DMS53 (cell line): Measurements from ENCODE around the gene WDR73.
"Not testable (repeated sequence)": the region's sequence is repeated elsewhere in the genome, so short reads cannot be mapped to it uniquely, and the experiment has no call there.

Experiments
- DNase-seq: peaks from one replicate; lab custom pipeline; 2025; lab: John Stamatoyannopoulos, UW

The WDR73 gene

GRCh38 chr15:84657748-84658079 is 3.6 kb upstream of the WDR73 start:
- DNase-seq: no peak

GRCh38 chr15:84656972-84657371 is 2.9 kb upstream of the WDR73 start:
- no peak for DNase-seq

GRCh38 chr15:84654689-84655453 is 788 bp upstream of the WDR73 start:
- DNase-seq: peak; percentile 87

GRCh38 chr15:84653584-84653909 is 536 bp downstream of the WDR73 start:
- DNase-seq: no peak

- DNase-seq: no peak
Measured at GRCh38 chr15:84649706-84650105, 4.4 kb downstream of the WDR73 start.

- no peak for DNase-seq
Measured at GRCh38 chr15:84648539-84648938, 5.5 kb downstream of the WDR73 start.

- DNase-seq: no peak
Measured at GRCh38 chr15:84647726-84648125, 6.4 kb downstream of the WDR73 start.

GRCh38 chr15:84645997-84646396 is 8.1 kb downstream of the WDR73 start:
- DNase-seq: no peak

GRCh38 chr15:84645496-84645895 is 8.6 kb downstream of the WDR73 start:
- DNase-seq: no peak

GRCh38 chr15:84643838-84644237 is 10.2 kb downstream of the WDR73 start:
- no peak for DNase-seq

- DNase-seq: not testable (repeated sequence)
Measured at GRCh38 chr15:84642640-84643039, 11.4 kb downstream of the WDR73 start.

GRCh38 chr15:84641871-84642270 is 12.2 kb downstream of the WDR73 start:
- not testable (repeated sequence) for DNase-seq

GRCh38 chr15:84638103-84638502 is 16.0 kb downstream of the WDR73 start:
- peak; percentile 71 for DNase-seq

- DNase-seq: no peak
Measured at GRCh38 chr15:84634228-84634837, 19.8 kb downstream of the WDR73 start.

- DNase-seq: peak; percentile 82
Measured at GRCh38 chr15:84633311-84634227, 20.5 kb downstream of the WDR73 start.

GRCh38 chr15:84631706-84632272 is 22.3 kb downstream of the WDR73 start:
- DNase-seq: peak; percentile 47

- no peak for DNase-seq
Measured at GRCh38 chr15:84629033-84629432, 25.1 kb downstream of the WDR73 start.

- DNase-seq: no peak
Measured at GRCh38 chr15:84625123-84625522, 29.0 kb downstream of the WDR73 start.

- DNase-seq: no peak
Measured at GRCh38 chr15:84624359-84624758, 29.7 kb downstream of the WDR73 start.

- no peak for DNase-seq
Measured at GRCh38 chr15:84621358-84621979, 32.6 kb downstream of the WDR73 start.

GRCh38 chr15:84620626-84621025 is 33.5 kb downstream of the WDR73 start:
- no peak for DNase-seq

- DNase-seq: no peak
Measured at GRCh38 chr15:84616235-84616634, 37.8 kb downstream of the WDR73 start.
